ENCODE results near the gene SPOCD1.
"Not testable (repeated sequence)": the region's sequence is repeated elsewhere in the genome, so short reads cannot be mapped to it uniquely, and the experiment has no call there.

Gene SPOCD1

DNA sequence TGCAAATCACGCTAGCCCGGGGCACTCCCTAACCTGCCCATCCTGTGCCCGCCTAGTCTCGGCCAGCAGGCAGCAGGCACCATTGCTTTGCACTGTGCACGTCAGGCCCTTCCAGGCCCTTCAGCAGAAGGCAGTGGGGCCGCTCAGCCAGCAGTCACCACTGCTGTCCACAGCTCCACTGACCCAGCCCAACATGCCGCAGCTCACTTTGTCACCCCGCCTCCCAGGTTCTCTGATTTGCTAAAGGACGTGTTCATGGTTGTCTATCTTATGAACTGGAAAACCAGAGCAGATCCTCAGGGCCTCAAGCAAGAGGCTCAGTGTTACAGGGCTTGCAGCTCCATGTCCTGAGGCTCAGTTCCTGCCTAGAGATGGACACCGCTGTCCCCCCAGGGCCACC lies 14.2 kb upstream of the SPOCD1 start:
- no peak overlapping the region for H3K4me3 ChIP-seq (replicated peaks; ENCODE audit: low read depth, low read length)

DNA sequence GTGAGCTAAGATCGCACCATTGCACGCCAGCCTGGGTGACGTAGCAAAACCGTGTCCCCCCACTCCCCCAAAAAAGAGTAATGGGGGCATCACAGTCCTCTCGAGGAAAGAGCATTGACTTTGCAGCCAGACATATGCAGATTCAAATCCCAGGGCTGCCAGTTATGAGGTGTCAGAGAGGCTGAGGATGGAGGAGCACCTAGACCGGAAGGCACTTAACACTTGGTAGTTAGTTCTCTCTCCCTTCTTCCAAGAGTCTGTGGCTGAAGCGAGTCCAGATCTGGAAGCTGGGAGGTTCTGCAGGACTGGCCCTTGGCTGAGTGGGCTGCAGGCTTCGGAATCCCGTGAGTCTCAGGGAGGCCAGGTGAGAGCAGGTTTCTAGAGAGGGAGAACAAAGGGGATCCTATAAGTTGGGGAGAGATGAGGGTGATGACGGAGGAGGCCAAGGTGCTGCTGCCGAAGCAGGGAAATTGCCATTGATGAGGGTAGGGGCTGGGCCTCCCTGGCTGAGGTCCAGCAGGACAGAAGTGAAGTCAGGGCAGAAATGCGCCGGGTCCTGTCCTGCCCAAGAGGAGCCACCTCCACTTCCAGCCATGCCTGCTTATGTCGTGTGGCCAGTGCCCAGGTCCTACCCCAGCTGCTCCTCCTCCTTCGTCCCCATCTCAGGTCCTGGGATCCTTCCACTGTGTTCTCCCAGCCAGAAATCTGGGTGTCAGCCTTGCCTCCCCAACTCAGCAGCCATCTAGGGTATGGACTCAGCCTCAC lies 13.3 kb upstream of the SPOCD1 start:
- H3K27me3 ChIP-seq (replicated peaks; ENCODE audit: control insufficient read depth, insufficient read depth, low read length): no peaks in the 10 kb centered on the region; the same call in 1 of the 2 replicates
- DNase-seq (ENCODE audit: extremely low read depth, insufficient read length): no peak
- no peak for TF ChIP-seq CTCF (IDR thresholded peaks at IDR 0.05; ENCODE audit: insufficient read depth, low read length, poor library complexity, severe bottlenecking)
- H3K4me3 ChIP-seq (replicated peaks; ENCODE audit: low read depth, low read length): no peak overlapping the region
- no peaks in the 10 kb centered on the region for H3K36me3 ChIP-seq (ENCODE audit: control insufficient read depth, insufficient read depth, low read length)

More for the DNA sequence above, 14.2 kb upstream of the SPOCD1 start:
- no peak for DNase-seq (ENCODE audit: extremely low read depth, insufficient read length)
- Histone ChIP-seq H3K36me3 (ENCODE audit: control insufficient read depth, insufficient read depth, low read length) (no peaks in the 10 kb centered on the region), H3K27me3 (replicated peaks; ENCODE audit: control insufficient read depth, insufficient read depth, low read length) (no peaks in the 10 kb centered on the region; the same call in 1 of the 2 replicates)
- TF ChIP-seq CTCF (IDR thresholded peaks at IDR 0.05; ENCODE audit: insufficient read depth, low read length, poor library complexity, severe bottlenecking): no peak

GRCh38 chr1:31828341-31828740 lies 12.5 kb upstream of the SPOCD1 start:
- DNase-seq (ENCODE audit: extremely low read depth, insufficient read length): no peak
- H3K27me3 ChIP-seq (replicated peaks; ENCODE audit: control insufficient read depth, insufficient read depth, low read length): no peaks in the 10 kb centered on the region; the same call in 1 of the 2 replicates
- TF ChIP-seq CTCF (IDR thresholded peaks at IDR 0.05; ENCODE audit: insufficient read depth, low read length, poor library complexity, severe bottlenecking): no peak
- no peak overlapping the region for H3K4me3 ChIP-seq (replicated peaks; ENCODE audit: low read depth, low read length)
- H3K36me3 ChIP-seq (ENCODE audit: control insufficient read depth, insufficient read depth, low read length): no peaks in the 10 kb centered on the region

DNA sequence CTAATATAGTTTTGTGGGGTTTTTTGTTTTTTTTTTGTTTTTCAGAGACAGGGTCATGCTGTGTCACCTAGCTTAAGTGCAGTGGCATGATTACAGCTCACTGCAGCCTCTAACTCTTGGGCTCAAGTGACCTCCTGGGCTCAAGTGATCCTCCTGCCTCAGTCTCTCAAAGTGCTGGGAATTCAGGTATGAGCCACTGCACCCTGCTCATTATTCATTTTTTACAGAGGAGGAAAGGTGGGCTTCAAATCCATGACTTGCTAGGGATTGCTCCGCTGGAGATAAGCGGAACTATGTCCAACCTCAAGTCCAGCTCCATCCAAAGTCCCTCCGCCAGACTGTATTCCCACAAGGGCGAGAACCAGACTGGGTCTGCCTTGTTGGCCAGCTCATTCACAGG lies 8.0 kb upstream of the SPOCD1 start:
- DNase-seq (ENCODE audit: extremely low read depth, insufficient read length): no peak
- no peaks in the 10 kb centered on the region for H3K36me3 ChIP-seq (ENCODE audit: control insufficient read depth, insufficient read depth, low read length)
- no peak overlapping the region for H3K4me3 ChIP-seq (replicated peaks; ENCODE audit: low read depth, low read length)
- TF ChIP-seq CTCF (IDR thresholded peaks at IDR 0.05; ENCODE audit: insufficient read depth, low read length, poor library complexity, severe bottlenecking): no peak
- no peaks in the 10 kb centered on the region for H3K27me3 ChIP-seq (replicated peaks; ENCODE audit: control insufficient read depth, insufficient read depth, low read length)

- no peaks in the 10 kb centered on the region for H3K36me3 ChIP-seq (ENCODE audit: control insufficient read depth, insufficient read depth, low read length)
- no peak for TF ChIP-seq CTCF (IDR thresholded peaks at IDR 0.05; ENCODE audit: insufficient read depth, low read length, poor library complexity, severe bottlenecking)
- H3K27me3 ChIP-seq (replicated peaks; ENCODE audit: control insufficient read depth, insufficient read depth, low read length): no peaks in the 10 kb centered on the region
- no peak overlapping the region for H3K4me3 ChIP-seq (replicated peaks; ENCODE audit: low read depth, low read length)
- DNase-seq (ENCODE audit: extremely low read depth, insufficient read length): no peak
These were observed 6.9 kb upstream of the SPOCD1 start for GRCh38 chr1:31822766-31823165.

- not testable (repeated sequence) for DNase-seq (ENCODE audit: extremely low read depth, insufficient read length); H3K4me3 ChIP-seq (replicated peaks; ENCODE audit: low read depth, low read length); H3K36me3 ChIP-seq (ENCODE audit: control insufficient read depth, insufficient read depth, low read length); H3K27me3 ChIP-seq (replicated peaks; ENCODE audit: control insufficient read depth, insufficient read depth, low read length)
These were observed 4.4 kb upstream of the SPOCD1 start for GRCh38 chr1:31820196-31820595.

Data from GM06990 (cell line).